ENCODE measurements around the gene MAEL.

- TF ChIP-seq POLR2A (IDR thresholded peaks at IDR 0.05) (no peak), CTCF (IDR thresholded peaks at IDR 0.05) (no peak)
These were observed 16.3 kb upstream of the MAEL start for GRCh38 chr1:166972826-166973225.
